Gastroesophageal sphincter (tissue), 4 donors: ENCODE data around the gene OSGIN1. TPM values are rescaled to one million over a fixed set of nuclear protein-coding genes. Genes with fewer than 3 reads are reported as not detected.

ENCODE experiments used
- ATAC-seq: fragments of 150-250 bp; one replicate; pipeline ENCODE4 v1.9.1; 2016; ENCODE audit warnings: mild to moderate bottlenecking, moderate library complexity
- H3K27ac ChIP-seq, 4 donors: fragments of 200-600 bp; sonication (generic) in 3 of 4; 1 replicate in 3 of 4; 2 replicates in 1 of 4; pipeline ENCODE4 v1.5.1; 2016 to 2019
- H3K27me3 ChIP-seq: fragments of 200-600 bp; sonication (generic); one replicate; pipeline ENCODE4 v1.5.1; 2019
- H3K36me3 ChIP-seq, 2 donors: fragments of 200-600 bp; sonication (generic); one replicate each; pipeline ENCODE4 v1.5.1; 2019; ENCODE audit warnings: control low read depth in 1 of 2
- H3K4me1 ChIP-seq, 3 donors: fragments of 200-600 bp; sonication (generic); 1 replicate in 2 of 3; 2 replicates in 1 of 3; pipeline ENCODE4 v1.5.1; 2016 to 2019; ENCODE audit warnings: control low read depth in 2 of 3
- H3K4me3 ChIP-seq, 2 donors: fragments of 200-600 bp; sonication (generic); one replicate each; pipeline ENCODE4 v1.5.1; 2019; ENCODE audit warnings: mild to moderate bottlenecking in 1 of 2, moderate library complexity in 1 of 2
- H3K9me3 ChIP-seq, 3 donors: fragments of 200-600 bp; sonication (generic); one replicate each; pipeline ENCODE4 v1.5.1; 2017 to 2019; ENCODE audit warnings: control low read depth in 2 of 3
- EP300 ChIP-seq: sonication (generic); formaldehyde crosslinking; IDR thresholded peaks from one replicate; pipeline ENCODE4 v1.6.1; 2017; ENCODE audit warnings: antibody characterized with exemption, mild to moderate bottlenecking
- POLR2A ChIP-seq, 2 donors: fragments of 450-650 bp; IDR thresholded peaks; one replicate each; pipeline ENCODE4 v1.6.1; 2017; ENCODE audit warnings: antibody characterized with exemption in 2 of 2, mild to moderate bottlenecking in 2 of 2, moderate library complexity in 1 of 2
- POLR2AphosphoS5 ChIP-seq: sonication (generic); formaldehyde crosslinking; IDR thresholded peaks from one replicate; pipeline ENCODE4 v1.6.1; 2017; ENCODE audit warnings: antibody characterized with exemption
- whole genome bisulfite sequencing, 2 donors: methylation state at CpG; one replicate each; pipeline ENCODE4 v1.1.5; 2018; ENCODE audit warnings: low coverage in 1 of 2; 5-methylcytosine and 5-hydroxymethylcytosine counted together
- total RNA-seq, 4 donors: library from RNA; depleted of rRNA; stranded (reverse); fragments of >200 nt; gene quantifications; one replicate each; pipeline ENCODE4 v1.1.0, GENCODE V29; 2016
- TF ChIP-seq, protein P1 (sequence below), 4 experiments: fragments of 200-600 bp in 2 of 4; fragments of 450-650 bp in 2 of 4; sonication (generic) in 1 of 4; IDR thresholded peaks; one replicate each; pipeline ENCODE4 v1.5.1; 2017 to 2019; ENCODE audit warnings: antibody characterized with exemption in 4 of 4, mild to moderate bottlenecking in 2 of 4, moderate library complexity in 2 of 4

OSGIN1 gene
- total RNA-seq, 4 donors from 2014 or later, result 7.9 to 12.5 (median 9.4) TPM

DNA sequence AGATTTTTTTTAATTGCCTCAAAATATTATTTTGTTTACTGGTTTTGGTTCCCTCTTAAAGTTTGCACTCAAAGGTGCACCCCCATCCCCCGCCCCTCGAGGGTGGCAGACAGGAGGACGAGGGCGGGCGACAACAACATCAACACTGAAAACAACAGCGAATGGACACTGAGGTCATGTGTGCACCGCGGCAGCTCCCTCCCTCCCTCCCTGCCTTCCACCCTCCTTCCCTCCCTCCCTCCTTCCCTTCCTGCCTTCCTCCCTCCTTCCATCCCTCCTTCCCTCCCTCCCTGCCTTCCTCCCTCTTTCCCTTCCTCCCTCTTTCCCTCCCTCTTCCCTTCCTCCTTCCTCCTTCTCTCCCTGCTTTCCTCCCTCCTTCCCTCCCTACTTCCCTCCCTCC, 1.5 kb upstream of the OSGIN1 start:
- no peak for TF ChIP-seq POLR2A (IDR thresholded peaks at IDR 0.05)
- TF ChIP-seq EP300, result no peak
- no peak for TF ChIP-seq POLR2AphosphoS5
- TF ChIP-seq, protein P1, sequence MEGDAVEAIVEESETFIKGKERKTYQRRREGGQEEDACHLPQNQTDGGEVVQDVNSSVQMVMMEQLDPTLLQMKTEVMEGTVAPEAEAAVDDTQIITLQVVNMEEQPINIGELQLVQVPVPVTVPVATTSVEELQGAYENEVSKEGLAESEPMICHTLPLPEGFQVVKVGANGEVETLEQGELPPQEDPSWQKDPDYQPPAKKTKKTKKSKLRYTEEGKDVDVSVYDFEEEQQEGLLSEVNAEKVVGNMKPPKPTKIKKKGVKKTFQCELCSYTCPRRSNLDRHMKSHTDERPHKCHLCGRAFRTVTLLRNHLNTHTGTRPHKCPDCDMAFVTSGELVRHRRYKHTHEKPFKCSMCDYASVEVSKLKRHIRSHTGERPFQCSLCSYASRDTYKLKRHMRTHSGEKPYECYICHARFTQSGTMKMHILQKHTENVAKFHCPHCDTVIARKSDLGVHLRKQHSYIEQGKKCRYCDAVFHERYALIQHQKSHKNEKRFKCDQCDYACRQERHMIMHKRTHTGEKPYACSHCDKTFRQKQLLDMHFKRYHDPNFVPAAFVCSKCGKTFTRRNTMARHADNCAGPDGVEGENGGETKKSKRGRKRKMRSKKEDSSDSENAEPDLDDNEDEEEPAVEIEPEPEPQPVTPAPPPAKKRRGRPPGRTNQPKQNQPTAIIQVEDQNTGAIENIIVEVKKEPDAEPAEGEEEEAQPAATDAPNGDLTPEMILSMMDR (IDR thresholded peaks at IDR 0.05), result no peak
- Histone ChIP-seq H3K27ac (peak overlapping the region in 2 of 4 donors; percentile 22 to 27), H3K4me1 (peaks cover 0 to 42% (median 14%) of the 10 kb centered on the region in 3 donors), H3K36me3 (peaks cover 0 to 11% of the 10 kb centered on the region in 2 donors), H3K27me3 (no peaks in the 10 kb centered on the region), H3K9me3 (no peaks in the 10 kb centered on the region), H3K4me3 (no peak overlapping the region)
- 29 to 40% methylated on average over 1 to 7 of the region's 8 CpGs for WGBS, 2 donors
- no peak for ATAC-seq

DNA sequence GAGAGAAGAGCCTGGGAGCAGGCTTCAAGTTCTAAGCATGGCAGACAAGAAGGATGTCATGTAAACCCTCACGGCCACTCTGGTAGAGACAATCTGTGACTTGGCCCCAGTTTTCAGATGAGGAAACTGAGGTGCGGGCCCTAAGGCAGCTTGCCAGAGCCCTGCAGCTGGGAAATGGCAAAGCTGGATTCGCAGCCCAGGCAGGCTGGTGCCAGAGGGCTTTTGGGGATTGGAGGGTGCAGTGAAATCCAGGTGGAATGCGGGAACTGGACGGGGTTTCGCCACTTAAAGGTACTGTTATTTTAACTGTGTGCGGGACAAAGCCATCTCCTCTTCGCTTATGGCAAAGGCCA, 477 bp upstream of the OSGIN1 start:
- Histone ChIP-seq H3K27ac (peak overlapping the region; percentile 16 to 97 (median 95)), H3K27me3 (no peaks in the 10 kb centered on the region), H3K4me1 (peaks cover 0 to 50% (median 14%) of the 10 kb centered on the region in 3 donors), H3K4me3 (peak overlapping the region in 1 of 2 donors; percentile 71), H3K36me3 (peaks cover 0 to 12% of the 10 kb centered on the region in 2 donors), H3K9me3 (no peaks in the 10 kb centered on the region)
- TF ChIP-seq POLR2AphosphoS5, result no peak
- TF ChIP-seq POLR2A (IDR thresholded peaks at IDR 0.05), result no peak
- TF ChIP-seq, protein P1 (IDR thresholded peaks at IDR 0.05), result no peak
- TF ChIP-seq EP300, result no peak
- ATAC-seq, result peak; percentile 37
- WGBS, 2 donors, result 0 to 5% methylated on average over 3 to 8 of the region's 8 CpGs

DNA sequence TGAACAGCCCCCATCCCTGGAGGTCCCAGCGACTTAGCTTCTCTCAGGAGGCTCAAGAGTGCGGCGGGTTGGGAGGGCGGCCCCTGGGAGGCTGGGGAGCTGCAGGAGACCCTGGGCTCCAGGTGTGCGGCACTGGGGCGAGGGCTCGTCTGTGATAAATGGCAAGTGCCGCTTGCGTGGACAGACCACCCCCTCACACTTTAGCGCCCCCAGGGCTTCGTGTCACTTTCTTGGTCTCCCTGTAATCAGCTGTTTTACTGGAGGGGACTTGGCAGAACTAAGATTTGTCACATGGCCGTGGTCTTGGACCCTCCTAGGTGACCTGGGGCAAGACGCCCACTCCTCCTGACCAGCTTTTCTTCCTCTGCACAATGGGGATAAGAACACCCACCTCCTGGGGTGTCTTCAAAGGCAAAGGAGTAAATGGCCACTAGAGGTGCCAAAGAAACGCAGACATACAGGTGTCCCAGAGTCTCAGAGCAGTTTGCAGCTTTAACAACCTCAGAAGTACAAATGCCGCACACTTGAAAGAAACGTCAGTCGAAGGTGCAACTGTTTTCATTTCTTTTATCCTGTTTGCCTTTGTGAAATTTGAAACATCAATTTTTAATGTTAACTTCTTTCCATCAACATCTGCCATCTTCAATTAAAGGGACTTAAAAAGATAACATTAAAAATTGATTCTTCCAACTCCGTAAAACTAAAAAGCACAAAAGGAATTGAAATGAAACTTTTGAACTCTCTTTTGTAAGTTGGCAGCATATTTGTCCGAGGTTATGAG, 946 bp downstream of the OSGIN1 start:
- peak overlapping the region; percentile 56 to 71 for H3K4me3 ChIP-seq
- whole genome bisulfite sequencing, 2 donors, result 17 to 18% methylated on average over 5 to 10 of the region's 19 CpGs
- no peak for ATAC-seq

DNA sequence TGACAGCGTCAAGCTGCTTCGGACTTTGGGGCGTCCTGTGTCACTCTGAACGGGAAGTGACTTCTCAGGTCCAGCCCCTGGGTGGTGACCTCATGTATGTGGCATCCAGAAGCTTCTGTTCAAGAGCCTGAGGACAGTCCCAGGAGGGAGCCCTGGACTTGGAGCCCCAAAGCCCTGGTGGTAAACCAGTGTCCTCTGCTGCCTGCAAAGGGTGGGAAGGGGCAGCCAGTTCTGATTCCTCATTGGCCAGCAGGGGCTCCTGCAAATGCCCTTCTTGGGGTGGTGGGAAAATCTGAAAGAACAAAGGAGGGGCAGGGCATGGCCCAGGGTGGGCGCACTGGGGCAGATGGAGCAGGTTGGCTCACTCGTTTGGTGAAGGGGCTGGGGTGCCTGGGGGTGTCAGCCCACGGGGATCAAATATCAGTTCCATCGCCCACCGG, 1.6 kb downstream of the OSGIN1 start:
- 62 to 65% methylated on average over 3 of the region's 9 CpGs for WGBS, 2 donors
- H3K27me3 ChIP-seq, result no peaks in the 10 kb centered on the region
- peak overlapping the region in 1 of 2 donors; percentile 71 for H3K4me3 ChIP-seq
- peaks cover 0 to 23% of the 10 kb centered on the region in 2 donors for H3K36me3 ChIP-seq
- no peaks in the 10 kb centered on the region for H3K9me3 ChIP-seq
- ATAC-seq, result no peak
- H3K4me1 ChIP-seq, result peaks cover 0 to 50% (median 14%) of the 10 kb centered on the region in 3 donors
- TF ChIP-seq, protein P1 (IDR thresholded peaks at IDR 0.05), result peak in 2 of 4 experiments; percentile 7 to 8
- TF ChIP-seq EP300 (no peak), POLR2AphosphoS5 (peak; percentile 23), POLR2A (IDR thresholded peaks at IDR 0.05) (no peak)
- H3K27ac ChIP-seq, result peak overlapping the region in 3 of 4 donors; percentile 95 to 97 (median 95)

More for the DNA sequence above, 946 bp downstream of the OSGIN1 start:
- Histone ChIP-seq H3K36me3 (peaks cover 0 to 23% of the 10 kb centered on the region in 2 donors), H3K27me3 (no peaks in the 10 kb centered on the region), H3K9me3 (no peaks in the 10 kb centered on the region), H3K4me1 (peaks cover 0 to 50% (median 14%) of the 10 kb centered on the region in 3 donors), H3K27ac (peak overlapping the region; percentile 87 to 97 (median 95))
- TF ChIP-seq EP300, result no peak
- TF ChIP-seq, protein P1 (IDR thresholded peaks at IDR 0.05), result peak in 3 of 4 experiments; percentile 23 to 43 (median 40)
